ENCODE results near the gene RTP3. TPM values are rescaled to one million over a fixed set of nuclear protein-coding genes. Genes with fewer than 3 reads are reported as not detected.

RTP3 gene
- total and polyA plus RNA-seq, 2 experiments from 2014 or later, result 0.16 TPM; not detected in 1

GRCh38 chr3:46524008-46524407, 26.2 kb downstream of the RTP3 start:
- TF ChIP-seq CTCF (conservative IDR thresholded peaks at IDR 0.05; ENCODE audit: low read depth in 2 of 2) (no peak), REST (IDR thresholded peaks at IDR 0.05; ENCODE audit: unreplicated experiment) (peak; percentile 47)
- Histone ChIP-seq H3K4me2 (no peak overlapping the region), H3K36me3 (ENCODE audit: insufficient read depth) (no peaks in the 10 kb centered on the region), H3K4me3 (no peak overlapping the region), H3K9me2 (ENCODE audit: insufficient read depth) (no peaks in the 10 kb centered on the region), H2AFZ (no peak overlapping the region), H3K27me3 (ENCODE audit: insufficient read depth) (no peaks in the 10 kb centered on the region), H3K79me2 (replicated peaks; ENCODE audit: insufficient read depth) (no peaks in the 10 kb centered on the region), H4K20me1 (replicated peaks; ENCODE audit: insufficient read depth) (no peaks in the 10 kb centered on the region), H3K4me1 (ENCODE audit: insufficient read depth) (no peaks in the 10 kb centered on the region), H3F3A (replicated peaks; ENCODE audit: low read depth) (peaks cover 2% of the 10 kb centered on the region; the same call in 1 of the 2 replicates), H3K27ac (ENCODE audit: low read depth) (no peak overlapping the region)
- H3K9me3 Mint-ChIP-seq, result no peaks in the 10 kb centered on the region; the same call in 2 of the 3 replicates
- peaks cover 7% of the 10 kb centered on the region for H3K4me1 Mint-ChIP-seq
- no peak for DNase-seq (ENCODE audit: low spot score)
- H3K27me3 Mint-ChIP-seq (ENCODE audit: insufficient read depth, low read depth, poor library complexity), result peaks cover 8% of the 10 kb centered on the region
- no peak overlapping the region for H3K4me3 Mint-ChIP-seq
- H3K36me3 Mint-ChIP-seq (ENCODE audit: low read depth), result no peaks in the 10 kb centered on the region
- H3K27ac Mint-ChIP-seq, result no peak overlapping the region
- no peak; the same call in 2 of the 3 replicates for ATAC-seq

- no peak for ATAC-seq
- no peaks in the 10 kb centered on the region; the same call in 2 of the 3 replicates for H3K9me3 Mint-ChIP-seq
- TF ChIP-seq STAT1 (IDR thresholded peaks at IDR 0.05; ENCODE audit: unreplicated experiment), result no peak
- no peak for TF ChIP-seq REST (IDR thresholded peaks at IDR 0.05; ENCODE audit: unreplicated experiment)
- no peak for TF ChIP-seq EZH2phosphoT487 (IDR thresholded peaks at IDR 0.05; ENCODE audit: unreplicated experiment)
Observed at GRCh38 chr3:46524832-46525231, 27.1 kb downstream of the RTP3 start.

More at GRCh38 chr3:46524832-46525231, 27.1 kb downstream of the RTP3 start:
- Mint-ChIP-seq H3K27ac (no peak overlapping the region), H3K36me3 (ENCODE audit: low read depth) (no peaks in the 10 kb centered on the region), H3K4me3 (no peak overlapping the region), H3K4me1 (peaks cover 7% of the 10 kb centered on the region), H3K27me3 (ENCODE audit: insufficient read depth, low read depth, poor library complexity) (peaks cover 8% of the 10 kb centered on the region)
- H3K9me2 ChIP-seq (ENCODE audit: insufficient read depth), result no peaks in the 10 kb centered on the region
- no peaks in the 10 kb centered on the region for H3K4me1 ChIP-seq (ENCODE audit: insufficient read depth)
- H3K79me2 ChIP-seq (replicated peaks; ENCODE audit: insufficient read depth), result no peaks in the 10 kb centered on the region
- no peaks in the 10 kb centered on the region for H4K20me1 ChIP-seq (replicated peaks; ENCODE audit: insufficient read depth)
- no peaks in the 10 kb centered on the region for H3K36me3 ChIP-seq (ENCODE audit: insufficient read depth)
- H3K4me3 ChIP-seq, result no peak overlapping the region
- H2AFZ ChIP-seq, result no peak overlapping the region
- no peaks in the 10 kb centered on the region for H3K27me3 ChIP-seq (ENCODE audit: insufficient read depth)
- H3K27ac ChIP-seq (ENCODE audit: low read depth), result no peak overlapping the region
- no peak for DNase-seq (ENCODE audit: low spot score)
- no peak overlapping the region for H3K4me2 ChIP-seq
- H3F3A ChIP-seq (replicated peaks; ENCODE audit: low read depth), result 0 out of 2 replicates have a peak, but pooled peaks cover 2% of the 10 kb centered on the region

All from GM23338 (cell line).